ENCODE results near the gene ALPK1. TPM values are rescaled to one million over a fixed set of nuclear protein-coding genes. Genes with fewer than 3 reads are reported as not detected.

Gene ALPK1
- total RNA-seq, 1 experiment from 2014 or later, result 21.3 TPM

DNA sequence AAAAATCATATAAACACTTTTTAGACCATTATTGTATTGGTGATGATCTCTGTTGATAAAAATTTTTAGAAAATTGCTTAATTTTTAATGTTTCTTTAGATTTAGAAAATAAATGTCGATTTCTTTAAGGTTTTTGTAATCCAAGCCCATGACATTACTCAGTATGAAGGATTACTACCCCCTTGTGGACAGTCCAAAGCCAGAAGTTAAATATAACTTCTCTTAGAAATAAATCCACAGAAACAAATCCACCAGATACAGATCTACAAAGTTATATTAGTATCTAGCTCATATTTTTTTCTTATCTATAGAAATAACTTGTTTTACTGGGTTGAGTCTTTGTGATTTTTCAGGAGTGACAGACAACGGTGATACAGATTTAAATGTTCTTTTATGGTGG, 30.3 kb upstream of the ALPK1 start:
- CTCF ChIA-PET, result interaction anchor here (0.7 to 1.6 kb wide), 6 partner anchors 9 to 258 kb away, joined by 3 to 21 read pairs (median 4); no protein-coding TSS in a partner anchor
- DNase-seq (ENCODE audit: low read depth, low spot score), result no peak
- BruUV-seq (replicated peaks), result no TSS peak
- peaks cover 11 to 16% of the 10 kb centered on the region in 2 experiments; a peak in 3 of 4 replicates for H3K36me3 ChIP-seq (ENCODE audit: control insufficient read depth in 1 of 2, insufficient read depth in 2 of 2, low read length in 2 of 2)
- no peak overlapping the region for H3K4me3 ChIP-seq (replicated peaks in 1 of 2; ENCODE audit: low read depth in 1 of 2, low read length in 2 of 2)
- TF ChIP-seq, protein P1, sequence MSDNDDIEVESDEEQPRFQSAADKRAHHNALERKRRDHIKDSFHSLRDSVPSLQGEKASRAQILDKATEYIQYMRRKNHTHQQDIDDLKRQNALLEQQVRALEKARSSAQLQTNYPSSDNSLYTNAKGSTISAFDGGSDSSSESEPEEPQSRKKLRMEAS (IDR thresholded peaks at IDR 0.05), result no peak
- TF ChIP-seq, protein P2, sequence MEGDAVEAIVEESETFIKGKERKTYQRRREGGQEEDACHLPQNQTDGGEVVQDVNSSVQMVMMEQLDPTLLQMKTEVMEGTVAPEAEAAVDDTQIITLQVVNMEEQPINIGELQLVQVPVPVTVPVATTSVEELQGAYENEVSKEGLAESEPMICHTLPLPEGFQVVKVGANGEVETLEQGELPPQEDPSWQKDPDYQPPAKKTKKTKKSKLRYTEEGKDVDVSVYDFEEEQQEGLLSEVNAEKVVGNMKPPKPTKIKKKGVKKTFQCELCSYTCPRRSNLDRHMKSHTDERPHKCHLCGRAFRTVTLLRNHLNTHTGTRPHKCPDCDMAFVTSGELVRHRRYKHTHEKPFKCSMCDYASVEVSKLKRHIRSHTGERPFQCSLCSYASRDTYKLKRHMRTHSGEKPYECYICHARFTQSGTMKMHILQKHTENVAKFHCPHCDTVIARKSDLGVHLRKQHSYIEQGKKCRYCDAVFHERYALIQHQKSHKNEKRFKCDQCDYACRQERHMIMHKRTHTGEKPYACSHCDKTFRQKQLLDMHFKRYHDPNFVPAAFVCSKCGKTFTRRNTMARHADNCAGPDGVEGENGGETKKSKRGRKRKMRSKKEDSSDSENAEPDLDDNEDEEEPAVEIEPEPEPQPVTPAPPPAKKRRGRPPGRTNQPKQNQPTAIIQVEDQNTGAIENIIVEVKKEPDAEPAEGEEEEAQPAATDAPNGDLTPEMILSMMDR (IDR thresholded peaks at IDR 0.05 in 2 of 3, conservative IDR thresholded peaks at IDR 0.05 in 1 of 3; ENCODE audit: borderline replicate concordance in 1 of 3, insufficient read depth in 1 of 3, low read depth in 2 of 3, low read length in 2 of 3), result peak; percentile 45 to 56 (median 53); a peak in 5 of 6 replicates
- TF ChIP-seq RAD21 (IDR thresholded peaks at IDR 0.05; ENCODE audit: low read depth), result peak; percentile 54
- TF ChIP-seq JUND (IDR thresholded peaks at IDR 0.05), result no peak
- TF ChIP-seq POLR2AphosphoS5 (IDR thresholded peaks at IDR 0.05; ENCODE audit: low read depth, low read length), result no peak
- no peak overlapping the region for H2AFZ ChIP-seq (ENCODE audit: low read depth, low read length, poor library complexity, severe bottlenecking)
- intact Hi-C loops (cut with micrococcal nuclease), result loop anchor here (10.0 kb wide), 1 partner anchor 172 kb away; no protein-coding TSS in a partner anchor
- H3K27ac ChIP-seq (ENCODE audit: low read depth, low read length), result no peak overlapping the region
- H3K9me2 ChIP-seq (ENCODE audit: insufficient read depth), result no peaks in the 10 kb centered on the region
- no peaks in the 10 kb centered on the region for H3K27me3 ChIP-seq (ENCODE audit: insufficient read depth, low read length)
- POLR2A ChIA-PET, result no interaction called here
- no peaks in the 10 kb centered on the region for H3K9me3 ChIP-seq (ENCODE audit: control insufficient read depth in 1 of 2, insufficient read depth in 1 of 2, low read depth in 1 of 2, low read length in 2 of 2)
- H4K20me1 ChIP-seq (ENCODE audit: insufficient read depth), result 0 out of 2 replicates have a peak, but pooled peaks cover 3% of the 10 kb centered on the region
- ATAC-seq, result no peak
- no peaks in the 10 kb centered on the region; a peak in 1 of 4 replicates for H3K4me1 ChIP-seq (ENCODE audit: control insufficient read depth in 1 of 2, insufficient read depth in 2 of 2, low read length in 2 of 2)
- H3K4me2 ChIP-seq (ENCODE audit: low read length), result no peak overlapping the region
- no peak overlapping the region for H3K9ac ChIP-seq (ENCODE audit: low read length)
- RAD21 ChIA-PET (ENCODE audit: low non-redundant PET in 1 of 2, low total read pairs in 2 of 2, uncharacterized antibody in 2 of 2, unreplicated experiment in 2 of 2), result interaction anchor here in 1 of 2 experiments (1.1 kb wide), 1 partner anchor 167 kb away, joined by 4 read pairs; no protein-coding TSS in a partner anchor
- no peaks in the 10 kb centered on the region for H3K79me2 ChIP-seq (ENCODE audit: insufficient read depth, low read length)

DNA sequence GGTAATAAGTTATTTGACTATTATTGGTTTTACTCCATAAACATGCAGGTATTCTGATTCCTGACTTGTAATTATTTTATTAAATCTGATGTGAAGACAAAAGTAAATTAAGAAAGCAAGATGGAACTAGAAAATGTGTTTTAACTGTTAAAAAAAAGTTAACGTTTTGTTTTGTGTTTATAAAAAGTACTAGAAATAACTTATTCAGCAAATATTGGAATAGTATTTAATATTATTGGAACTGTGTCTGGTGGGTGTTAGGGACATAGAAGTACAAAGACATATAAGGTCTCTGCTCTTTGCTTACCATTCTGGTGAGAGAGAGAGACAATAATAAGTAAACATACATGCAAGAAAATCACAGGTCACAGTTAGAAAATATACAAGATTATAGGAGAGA, 27.1 kb upstream of the ALPK1 start:
- no peak overlapping the region for H3K27ac ChIP-seq (ENCODE audit: low read depth, low read length)
- H3K4me3 ChIP-seq (replicated peaks in 1 of 2; ENCODE audit: low read depth in 1 of 2, low read length in 2 of 2), result no peak overlapping the region
- peaks cover 9% of the 10 kb centered on the region for H3K79me2 ChIP-seq (ENCODE audit: insufficient read depth, low read length)
- CTCF ChIA-PET, result interaction anchor here (3.4 kb wide), 1 partner anchor 170 kb away, joined by 8 read pairs; no protein-coding TSS in a partner anchor
- ATAC-seq (no peak), DNase-seq (ENCODE audit: low read depth, low spot score) (no peak)
- BruUV-seq (replicated peaks), result no TSS peak
- POLR2A ChIA-PET, result no interaction called here
- RAD21 ChIA-PET (ENCODE audit: low non-redundant PET in 1 of 2, low total read pairs in 2 of 2, uncharacterized antibody in 2 of 2, unreplicated experiment in 2 of 2), result no interaction called here
- intact Hi-C loops (cut with micrococcal nuclease), result no loop called here
- H3K9me2 ChIP-seq (ENCODE audit: insufficient read depth), result no peaks in the 10 kb centered on the region
- no peak overlapping the region for H3K4me2 ChIP-seq (ENCODE audit: low read length)
- H3K27me3 ChIP-seq (ENCODE audit: insufficient read depth, low read length), result no peaks in the 10 kb centered on the region
- H3K4me1 ChIP-seq (ENCODE audit: control insufficient read depth in 1 of 2, insufficient read depth in 2 of 2, low read length in 2 of 2), result peaks cover 10 to 17% of the 10 kb centered on the region in 2 experiments; a peak in 3 of 4 replicates
- peaks cover 3% of the 10 kb centered on the region; the same call in 1 of the 2 replicates for H4K20me1 ChIP-seq (ENCODE audit: insufficient read depth)
- TF ChIP-seq SP1 (IDR thresholded peaks at IDR 0.05; ENCODE audit: low read depth), result no peak
- no peak for TF ChIP-seq JUND (IDR thresholded peaks at IDR 0.05)
- TF ChIP-seq FOSL1 (IDR thresholded peaks at IDR 0.05; ENCODE audit: low read depth), result no peak
- no peak for TF ChIP-seq YY1 (IDR thresholded peaks at IDR 0.05; ENCODE audit: extremely low read depth, insufficient replicate concordance, low read depth, low read length)
- no peak for TF ChIP-seq TCF7L2 (IDR thresholded peaks at IDR 0.05; ENCODE audit: borderline replicate concordance, extremely low read depth, insufficient read depth, insufficient read length)
- no peak for TF ChIP-seq SRF (IDR thresholded peaks at IDR 0.05; ENCODE audit: low read depth)
- no peak for TF ChIP-seq ELF1 (IDR thresholded peaks at IDR 0.05; ENCODE audit: borderline replicate concordance, low read depth)
- TF ChIP-seq ZNF274 (IDR thresholded peaks at IDR 0.05; ENCODE audit: low read depth, low read length), result no peak
- TF ChIP-seq, protein P2 (IDR thresholded peaks at IDR 0.05 in 2 of 3, conservative IDR thresholded peaks at IDR 0.05 in 1 of 3; ENCODE audit: borderline replicate concordance in 1 of 3, insufficient read depth in 1 of 3, low read depth in 2 of 3, low read length in 2 of 3), result no peak
- H3K36me3 ChIP-seq (ENCODE audit: control insufficient read depth in 1 of 2, insufficient read depth in 2 of 2, low read length in 2 of 2), result peaks cover 8 to 16% of the 10 kb centered on the region in 2 experiments; a peak in 2 of 4 replicates
- H3K9me3 ChIP-seq (ENCODE audit: control insufficient read depth in 1 of 2, insufficient read depth in 1 of 2, low read depth in 1 of 2, low read length in 2 of 2), result no peaks in the 10 kb centered on the region
- no peak overlapping the region for H2AFZ ChIP-seq (ENCODE audit: low read depth, low read length, poor library complexity, severe bottlenecking)
- H3K9ac ChIP-seq (ENCODE audit: low read length), result no peak overlapping the region
